ENCODE measurements around the gene TENM4.

The TENM4 gene

GRCh38 chr11:79381036-79381435, 59.8 kb downstream of the TENM4 start:
- ChIA-PET CTCF (no interaction called here), POLR2A (no interaction called here)
- no peak for DNase-seq (ENCODE audit: extremely low spot score)
- no peak for TF ChIP-seq TARDBP (IDR thresholded peaks at IDR 0.05)
- no peak for TF ChIP-seq ARNT (IDR thresholded peaks at IDR 0.05)
- no peak for TF ChIP-seq FOXK2 (IDR thresholded peaks at IDR 0.05)
- TF ChIP-seq PKNOX1 (IDR thresholded peaks at IDR 0.05): no peak
- TF ChIP-seq NFRKB (IDR thresholded peaks at IDR 0.05): no peak
- no peak for TF ChIP-seq ELF4 (IDR thresholded peaks at IDR 0.05)
- TF ChIP-seq CTBP1 (IDR thresholded peaks at IDR 0.05; ENCODE audit: borderline replicate concordance): no peak
- no peak for TF ChIP-seq HDGF (IDR thresholded peaks at IDR 0.05; ENCODE audit: borderline replicate concordance)
- TF ChIP-seq SP1 (IDR thresholded peaks at IDR 0.05): no peak
- no peak for TF ChIP-seq BHLHE40 (IDR thresholded peaks at IDR 0.05; ENCODE audit: borderline replicate concordance)
- TF ChIP-seq LEF1 (IDR thresholded peaks at IDR 0.05; ENCODE audit: borderline replicate concordance): no peak
- TF ChIP-seq FOXA1 (IDR thresholded peaks at IDR 0.05): no peak
- no peak for TF ChIP-seq FOXM1 (IDR thresholded peaks at IDR 0.05; ENCODE audit: borderline replicate concordance)
- TF ChIP-seq ZNF384 (IDR thresholded peaks at IDR 0.05): no peak

DNA sequence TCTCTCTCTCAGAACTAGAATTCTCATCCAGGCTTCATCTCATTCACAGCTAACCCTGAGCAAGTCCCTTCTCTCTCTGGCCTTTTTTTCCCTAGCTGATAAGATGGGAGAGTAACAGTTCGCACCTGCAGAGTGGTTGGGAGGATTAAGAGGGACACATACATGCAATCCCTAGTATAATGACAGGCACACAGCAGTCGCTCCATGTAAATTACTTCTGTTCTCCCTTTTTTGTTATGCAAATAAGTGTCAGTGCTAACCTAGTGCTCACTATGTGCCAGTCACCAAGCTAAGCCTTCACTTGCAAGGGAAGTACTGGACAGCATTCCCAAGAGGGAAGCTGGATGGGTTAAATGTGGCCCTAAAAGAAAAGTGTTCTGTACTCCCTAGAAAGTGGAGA, 63.4 kb downstream of the TENM4 start:
- CTCF ChIA-PET: no interaction called here
- TF ChIP-seq NFRKB (IDR thresholded peaks at IDR 0.05) (no peak), SUZ12 (IDR thresholded peaks at IDR 0.05) (no peak), FOXM1 (IDR thresholded peaks at IDR 0.05; ENCODE audit: borderline replicate concordance) (no peak), ARNT (IDR thresholded peaks at IDR 0.05) (no peak), PKNOX1 (IDR thresholded peaks at IDR 0.05) (no peak), ELF4 (IDR thresholded peaks at IDR 0.05) (no peak), TARDBP (IDR thresholded peaks at IDR 0.05) (no peak), BHLHE40 (IDR thresholded peaks at IDR 0.05; ENCODE audit: borderline replicate concordance) (no peak), L3MBTL2 (conservative IDR thresholded peaks at IDR 0.05) (no peak), LEF1 (IDR thresholded peaks at IDR 0.05; ENCODE audit: borderline replicate concordance) (no peak), FOXA1 (IDR thresholded peaks at IDR 0.05) (no peak), CTBP1 (IDR thresholded peaks at IDR 0.05; ENCODE audit: borderline replicate concordance) (no peak), HDGF (IDR thresholded peaks at IDR 0.05; ENCODE audit: borderline replicate concordance) (no peak)
- no peak for DNase-seq (ENCODE audit: extremely low spot score)
- POLR2A ChIA-PET: no interaction called here

DNA sequence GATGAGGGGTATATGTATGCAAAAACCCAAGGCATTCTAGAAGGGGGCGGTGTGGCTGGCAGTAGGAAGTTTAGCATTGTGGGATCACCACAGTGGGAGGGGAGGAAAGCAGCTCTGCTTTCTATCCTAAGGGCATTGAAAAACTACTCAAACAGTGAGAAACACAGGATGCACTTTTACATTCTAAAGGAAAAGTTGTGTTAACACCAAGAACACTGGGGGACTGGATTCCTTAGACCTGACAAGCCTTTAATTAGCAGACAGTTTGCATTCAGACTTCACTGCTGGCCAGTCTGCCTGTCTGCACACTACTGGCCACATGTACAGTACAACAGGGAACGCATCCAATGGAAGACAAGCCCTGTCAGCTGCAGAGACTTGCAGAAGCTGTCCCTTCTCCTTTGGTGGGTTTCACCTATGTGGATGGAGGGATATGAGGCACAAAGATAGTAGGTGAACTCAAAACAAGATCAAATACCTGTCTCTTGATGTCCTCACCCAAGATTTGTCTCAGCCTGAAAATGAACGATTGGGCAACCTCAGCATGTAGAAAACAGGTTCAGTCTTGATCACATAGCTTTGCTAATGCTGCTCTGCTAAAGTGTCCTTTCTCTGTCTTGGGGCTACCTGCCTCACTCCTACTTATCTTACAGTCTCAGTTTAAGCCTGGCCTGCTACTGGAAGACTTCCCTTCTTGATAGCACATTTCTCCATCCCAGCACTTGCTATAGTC, 64.8 kb downstream of the TENM4 start:
- CTCF ChIA-PET: no interaction called here
- POLR2A ChIA-PET: no interaction called here
- DNase-seq (ENCODE audit: extremely low spot score): no peak
- TF ChIP-seq TARDBP (IDR thresholded peaks at IDR 0.05): no peak
- no peak for TF ChIP-seq BHLHE40 (IDR thresholded peaks at IDR 0.05; ENCODE audit: borderline replicate concordance)
- no peak for TF ChIP-seq SP1 (IDR thresholded peaks at IDR 0.05)
- TF ChIP-seq SUZ12 (IDR thresholded peaks at IDR 0.05): no peak
- no peak for TF ChIP-seq FOXK2 (IDR thresholded peaks at IDR 0.05)

DNA sequence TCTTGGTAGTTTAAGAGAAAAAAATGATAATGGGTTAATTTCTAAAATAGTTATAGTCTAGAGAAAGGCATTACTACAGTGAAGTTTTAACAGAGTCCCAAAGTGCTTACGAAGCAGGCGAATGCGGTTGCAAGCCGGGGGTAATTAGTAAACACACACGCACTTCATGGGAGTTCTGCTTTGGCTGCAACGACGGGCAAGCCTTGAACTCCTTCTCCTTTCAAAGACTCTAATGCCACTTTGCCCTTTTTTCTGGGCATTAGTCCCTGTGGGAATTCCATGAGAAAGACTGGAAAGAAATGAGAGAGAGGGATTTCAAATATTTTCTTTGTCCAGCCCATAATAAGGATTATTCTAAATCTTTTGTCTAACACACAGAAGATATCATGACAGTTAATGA, 66.1 kb downstream of the TENM4 start:
- ChIA-PET CTCF (interaction anchor here (0.8 kb wide), 1 partner anchor 1501 kb away, joined by 3 read pairs; no protein-coding TSS in a partner anchor), POLR2A (no interaction called here)
- TF ChIP-seq FOXM1 (IDR thresholded peaks at IDR 0.05; ENCODE audit: borderline replicate concordance): no peak
- no peak for TF ChIP-seq SUZ12 (IDR thresholded peaks at IDR 0.05)
- no peak for TF ChIP-seq ELF4 (IDR thresholded peaks at IDR 0.05)
- no peak for TF ChIP-seq FOXA1 (IDR thresholded peaks at IDR 0.05)
- no peak for TF ChIP-seq PKNOX1 (IDR thresholded peaks at IDR 0.05)
- TF ChIP-seq BHLHE40 (IDR thresholded peaks at IDR 0.05; ENCODE audit: borderline replicate concordance): no peak
- no peak for TF ChIP-seq LEF1 (IDR thresholded peaks at IDR 0.05; ENCODE audit: borderline replicate concordance)
- no peak for TF ChIP-seq L3MBTL2 (conservative IDR thresholded peaks at IDR 0.05)
- no peak for TF ChIP-seq CTBP1 (IDR thresholded peaks at IDR 0.05; ENCODE audit: borderline replicate concordance)
- TF ChIP-seq TARDBP (IDR thresholded peaks at IDR 0.05): no peak
- no peak for TF ChIP-seq HDGF (IDR thresholded peaks at IDR 0.05; ENCODE audit: borderline replicate concordance)
- no peak for TF ChIP-seq NFRKB (IDR thresholded peaks at IDR 0.05)
- TF ChIP-seq ZNF384 (IDR thresholded peaks at IDR 0.05): no peak
- TF ChIP-seq ARNT (IDR thresholded peaks at IDR 0.05): no peak
- no peak for TF ChIP-seq FOXK2 (IDR thresholded peaks at IDR 0.05)
- no peak for DNase-seq (ENCODE audit: extremely low spot score)

- DNase-seq (ENCODE audit: extremely low spot score): no peak
- ChIA-PET CTCF (no interaction called here), POLR2A (no interaction called here)
- TF ChIP-seq HDGF (IDR thresholded peaks at IDR 0.05; ENCODE audit: borderline replicate concordance) (no peak), TARDBP (IDR thresholded peaks at IDR 0.05) (no peak), SUZ12 (IDR thresholded peaks at IDR 0.05) (no peak), FOXK2 (IDR thresholded peaks at IDR 0.05) (no peak), NFRKB (IDR thresholded peaks at IDR 0.05) (no peak), L3MBTL2 (conservative IDR thresholded peaks at IDR 0.05) (no peak), FOXA1 (IDR thresholded peaks at IDR 0.05) (no peak), PKNOX1 (IDR thresholded peaks at IDR 0.05) (no peak), ELF4 (IDR thresholded peaks at IDR 0.05) (no peak)
These were observed 69.1 kb downstream of the TENM4 start for GRCh38 chr11:79371724-79372123.

GRCh38 chr11:79371152-79371551, 69.7 kb downstream of the TENM4 start:
- no peak for TF ChIP-seq SUZ12 (IDR thresholded peaks at IDR 0.05)
- no peak for TF ChIP-seq LEF1 (IDR thresholded peaks at IDR 0.05; ENCODE audit: borderline replicate concordance)
- TF ChIP-seq BHLHE40 (IDR thresholded peaks at IDR 0.05; ENCODE audit: borderline replicate concordance): no peak
- no peak for TF ChIP-seq TARDBP (IDR thresholded peaks at IDR 0.05)
- TF ChIP-seq CTBP1 (IDR thresholded peaks at IDR 0.05; ENCODE audit: borderline replicate concordance): no peak
- TF ChIP-seq HDGF (IDR thresholded peaks at IDR 0.05; ENCODE audit: borderline replicate concordance): no peak
- no peak for TF ChIP-seq ZNF384 (IDR thresholded peaks at IDR 0.05)
- TF ChIP-seq L3MBTL2 (conservative IDR thresholded peaks at IDR 0.05): no peak
- no peak for TF ChIP-seq ARNT (IDR thresholded peaks at IDR 0.05)
- TF ChIP-seq FOXM1 (IDR thresholded peaks at IDR 0.05; ENCODE audit: borderline replicate concordance): no peak
- TF ChIP-seq FOXK2 (IDR thresholded peaks at IDR 0.05): no peak
- CTCF ChIA-PET: no interaction called here
- no peak for DNase-seq (ENCODE audit: extremely low spot score)
- POLR2A ChIA-PET: no interaction called here

Data from HEK293T (cell line).